GM23248 (cell line): ENCODE data around the gene DENND2C.

ENCODE experiments used
- EZH2 ChIP-seq: fragments of 200-600 bp; sonication (generic); IDR thresholded peaks from 2 replicates; pipeline ENCODE4 v1.6.1; 2018; ENCODE audit warnings: antibody characterized with exemption, mild to moderate bottlenecking; ENCODE audit not compliant: insufficient read depth, poor library complexity, severe bottlenecking
- EZH2phosphoT487 ChIP-seq: fragments of 200-600 bp; sonication (generic); IDR thresholded peaks from 2 replicates; pipeline ENCODE4 v1.6.1; 2018; ENCODE audit warnings: antibody characterized with exemption, moderate library complexity, mild to moderate bottlenecking, low read depth; ENCODE audit not compliant: insufficient read depth

- TF ChIP-seq EZH2 (no peak), EZH2phosphoT487 (no peak)
Measured at GRCh38 chr1:114668373-114668772, 1.5 kb downstream of the DENND2C start.
